ENCODE results near the gene MYMX. TPM values are rescaled to one million over a fixed set of nuclear protein-coding genes. Genes with fewer than 3 reads are reported as not detected.

Gene MYMX
- total RNA-seq, 1 donor from 2014 or later, result 0.91 TPM

DNA sequence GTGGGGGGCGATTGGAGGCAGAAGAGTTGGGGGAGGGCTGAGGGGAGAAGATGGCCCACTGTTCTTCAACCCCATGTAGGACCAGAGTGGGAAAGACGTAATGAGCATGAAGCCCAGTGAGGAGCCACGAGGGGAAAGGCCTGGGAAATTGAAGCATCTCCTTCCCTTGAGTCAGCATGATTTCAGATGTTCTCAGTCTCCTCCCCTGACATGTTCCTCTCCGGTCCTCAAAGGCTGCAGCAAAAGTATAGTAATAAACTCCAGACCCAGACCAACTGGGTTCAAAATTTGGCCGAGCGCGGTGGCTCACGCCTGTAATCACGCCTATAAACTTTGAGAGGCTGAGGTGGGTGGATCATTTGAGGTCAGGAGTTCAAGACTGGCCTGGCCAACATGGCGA, 50.5 kb downstream of the MYMX start:
- Mint-ChIP-seq H3K4me3 (ENCODE audit: unreplicated experiment) (no peak overlapping the region), H3K4me1 (ENCODE audit: low read depth, unreplicated experiment) (peaks cover 43% of the 10 kb centered on the region), H3K27me3 (ENCODE audit: unreplicated experiment) (peaks cover 18% of the 10 kb centered on the region), H3K27ac (ENCODE audit: unreplicated experiment) (no peak overlapping the region), H3K36me3 (ENCODE audit: unreplicated experiment) (no peaks in the 10 kb centered on the region), H3K9me3 (ENCODE audit: unreplicated experiment) (peaks cover 17% of the 10 kb centered on the region)
- TF ChIP-seq, protein P1, sequence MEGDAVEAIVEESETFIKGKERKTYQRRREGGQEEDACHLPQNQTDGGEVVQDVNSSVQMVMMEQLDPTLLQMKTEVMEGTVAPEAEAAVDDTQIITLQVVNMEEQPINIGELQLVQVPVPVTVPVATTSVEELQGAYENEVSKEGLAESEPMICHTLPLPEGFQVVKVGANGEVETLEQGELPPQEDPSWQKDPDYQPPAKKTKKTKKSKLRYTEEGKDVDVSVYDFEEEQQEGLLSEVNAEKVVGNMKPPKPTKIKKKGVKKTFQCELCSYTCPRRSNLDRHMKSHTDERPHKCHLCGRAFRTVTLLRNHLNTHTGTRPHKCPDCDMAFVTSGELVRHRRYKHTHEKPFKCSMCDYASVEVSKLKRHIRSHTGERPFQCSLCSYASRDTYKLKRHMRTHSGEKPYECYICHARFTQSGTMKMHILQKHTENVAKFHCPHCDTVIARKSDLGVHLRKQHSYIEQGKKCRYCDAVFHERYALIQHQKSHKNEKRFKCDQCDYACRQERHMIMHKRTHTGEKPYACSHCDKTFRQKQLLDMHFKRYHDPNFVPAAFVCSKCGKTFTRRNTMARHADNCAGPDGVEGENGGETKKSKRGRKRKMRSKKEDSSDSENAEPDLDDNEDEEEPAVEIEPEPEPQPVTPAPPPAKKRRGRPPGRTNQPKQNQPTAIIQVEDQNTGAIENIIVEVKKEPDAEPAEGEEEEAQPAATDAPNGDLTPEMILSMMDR (IDR thresholded peaks at IDR 0.05; ENCODE audit: partially characterized antibody, unreplicated experiment), result no peak
- no peak for DNase-seq

Other genes starting within 250 kb of the MYMX start
- gene MRPL14, start 89.5 kb upstream of the MYMX start, total RNA-seq (ENCODE audit: unreplicated experiment), result 31.7 TPM
- 148 TPM for gene TMEM63B, start 89.4 kb upstream of the MYMX start, total RNA-seq (ENCODE audit: unreplicated experiment)
- not detected for gene CAPN11, start 58.1 kb upstream of the MYMX start, total RNA-seq (ENCODE audit: unreplicated experiment)
- gene SLC29A1, start 6.7 kb downstream of the MYMX start, total RNA-seq (ENCODE audit: unreplicated experiment), result 20.0 TPM
- gene HSP90AB1, start 30.2 kb downstream of the MYMX start, total RNA-seq (ENCODE audit: unreplicated experiment), result 771 TPM
- 71.8 TPM for gene SLC35B2, start 40.6 kb downstream of the MYMX start, total RNA-seq (ENCODE audit: unreplicated experiment)
- gene NFKBIE, start 48.6 kb downstream of the MYMX start, total RNA-seq (ENCODE audit: unreplicated experiment), result 15.3 TPM
- 51.3 TPM for gene TMEM151B, start 53.5 kb downstream of the MYMX start, total RNA-seq (ENCODE audit: unreplicated experiment)
- 41.7 TPM for gene AARS2, start 96.4 kb downstream of the MYMX start, total RNA-seq (ENCODE audit: unreplicated experiment)
- gene SPATS1, start 125.7 kb downstream of the MYMX start, total RNA-seq (ENCODE audit: unreplicated experiment), result not detected
- gene CDC5L, start 170.8 kb downstream of the MYMX start, total RNA-seq (ENCODE audit: unreplicated experiment), result 19.6 TPM

All from glutamatergic neuron (in vitro differentiated cells).